GM20431 (cell line): Measurements from ENCODE around the gene LRRC36.
"Not testable (repeated sequence)": the region's sequence is repeated elsewhere in the genome, so short reads cannot be mapped to it uniquely, and the experiment has no call there.

Experiments used
- in situ Hi-C: fragments of 300-500 bp; cut with MseI, MboI; formaldehyde crosslinking; loops from one replicate; pipeline ENCODE4 v1.15.0; 2020; ENCODE audit warnings: low sequenced_read_pairs; ENCODE audit not compliant: unreplicated experiment

The LRRC36 gene

GRCh38 chr16:67399218-67399733 lies 72.7 kb downstream of the LRRC36 start:
- in situ Hi-C loops = no loop called here

GRCh38 chr16:67399749-67400704 lies 73.4 kb downstream of the LRRC36 start:
- in situ Hi-C loops = no loop called here

GRCh38 chr16:67400901-67401300 lies 74.3 kb downstream of the LRRC36 start:
- in situ Hi-C loops = no loop called here

- in situ Hi-C loops = no loop called here
Measured at GRCh38 chr16:67403976-67404555, 77.5 kb downstream of the LRRC36 start.

- in situ Hi-C loops = no loop called here
Measured at GRCh38 chr16:67404740-67405226, 78.2 kb downstream of the LRRC36 start.

- in situ Hi-C loops = no loop called here
Measured at GRCh38 chr16:67405336-67405735, 78.7 kb downstream of the LRRC36 start.

GRCh38 chr16:67406111-67406971 lies 79.7 kb downstream of the LRRC36 start:
- in situ Hi-C loops = no loop called here

GRCh38 chr16:67407176-67407787 lies 80.7 kb downstream of the LRRC36 start:
- in situ Hi-C loops = no loop called here

- in situ Hi-C loops = no loop called here
Measured at GRCh38 chr16:67407788-67408452, 81.3 kb downstream of the LRRC36 start.

- in situ Hi-C loops = no loop called here
Measured at GRCh38 chr16:67409631-67410030, 83.0 kb downstream of the LRRC36 start.

GRCh38 chr16:67411339-67411738 lies 84.7 kb downstream of the LRRC36 start:
- in situ Hi-C loops = no loop called here

GRCh38 chr16:67412294-67412693 lies 85.7 kb downstream of the LRRC36 start:
- in situ Hi-C loops = no loop called here

- in situ Hi-C loops = no loop called here
Measured at GRCh38 chr16:67413978-67414911, 87.6 kb downstream of the LRRC36 start.

- in situ Hi-C loops = not testable (repeated sequence)
Measured at GRCh38 chr16:67415421-67415820, 88.8 kb downstream of the LRRC36 start.

- in situ Hi-C loops = no loop called here
Measured at GRCh38 chr16:67415872-67416793, 89.5 kb downstream of the LRRC36 start, which contains the start of gene ZDHHC1. Gene ZDHHC1 (minus strand): TSS chr16:67416477. CDS start chr16:67407775, 8,702 bp downstream.

GRCh38 chr16:67417333-67418061 lies 90.9 kb downstream of the LRRC36 start:
- in situ Hi-C loops = no loop called here
